GM23338 (cell line): ENCODE data around the gene KCNJ2.

ENCODE experiments used
- CREB1 ChIP-seq: fragments of 250-450 bp; sonication (Bioruptor Pico); IDR thresholded peaks from 2 replicates; pipeline ENCODE4 v1.5.0; 2020; ENCODE audit warnings: low read depth, mild to moderate bottlenecking, moderate library complexity
- ETS1 ChIP-seq: IDR thresholded peaks from 2 replicates; pipeline ENCODE4 v1.6.1; 2016; ENCODE audit warnings: antibody characterized with exemption
- EZH2 ChIP-seq: fragments of 200-600 bp; sonication (generic); IDR thresholded peaks from one replicate; pipeline ENCODE4 v1.8.0; 2017; ENCODE audit warnings: antibody characterized with exemption, mild to moderate bottlenecking, low read depth; ENCODE audit not compliant: unreplicated experiment
- EZH2phosphoT487 ChIP-seq: fragments of 200-600 bp; sonication (generic); IDR thresholded peaks from one replicate; pipeline ENCODE4 v1.8.1; 2018; ENCODE audit warnings: antibody characterized with exemption; ENCODE audit not compliant: unreplicated experiment
- POLR2AphosphoS5 ChIP-seq: IDR thresholded peaks from 2 replicates; pipeline ENCODE4 v1.6.1; 2016; ENCODE audit warnings: antibody characterized with exemption, low read depth
- REST ChIP-seq: IDR thresholded peaks from one replicate; pipeline ENCODE4 v1.6.1; 2018; ENCODE audit warnings: antibody characterized with exemption; ENCODE audit not compliant: unreplicated experiment
- ZNF114 ChIP-seq: fragments of 250-450 bp; sonication (Bioruptor Pico); IDR thresholded peaks from 2 replicates; pipeline ENCODE4 v1.5.0; 2020; ENCODE audit warnings: mild to moderate bottlenecking, moderate library complexity
- ZNF331 ChIP-seq: fragments of 250-450 bp; sonication (Bioruptor Pico); IDR thresholded peaks from 2 replicates; pipeline ENCODE4 v1.5.0; 2020; ENCODE audit warnings: low read depth, mild to moderate bottlenecking, moderate library complexity
- TF ChIP-seq, protein P1 (sequence below), 2 experiments: fragments of 200-600 bp in 1 of 2; sonication (generic) in 1 of 2; conservative IDR thresholded peaks; 2 replicates each; pipeline versions ENCODE4 v1.5.1 to v1.6.1; 2016 to 2017; ENCODE audit warnings: antibody characterized with exemption in 2 of 2, low read depth in 2 of 2, mild to moderate bottlenecking in 2 of 2, moderate library complexity in 1 of 2

- TF ChIP-seq, protein P1, sequence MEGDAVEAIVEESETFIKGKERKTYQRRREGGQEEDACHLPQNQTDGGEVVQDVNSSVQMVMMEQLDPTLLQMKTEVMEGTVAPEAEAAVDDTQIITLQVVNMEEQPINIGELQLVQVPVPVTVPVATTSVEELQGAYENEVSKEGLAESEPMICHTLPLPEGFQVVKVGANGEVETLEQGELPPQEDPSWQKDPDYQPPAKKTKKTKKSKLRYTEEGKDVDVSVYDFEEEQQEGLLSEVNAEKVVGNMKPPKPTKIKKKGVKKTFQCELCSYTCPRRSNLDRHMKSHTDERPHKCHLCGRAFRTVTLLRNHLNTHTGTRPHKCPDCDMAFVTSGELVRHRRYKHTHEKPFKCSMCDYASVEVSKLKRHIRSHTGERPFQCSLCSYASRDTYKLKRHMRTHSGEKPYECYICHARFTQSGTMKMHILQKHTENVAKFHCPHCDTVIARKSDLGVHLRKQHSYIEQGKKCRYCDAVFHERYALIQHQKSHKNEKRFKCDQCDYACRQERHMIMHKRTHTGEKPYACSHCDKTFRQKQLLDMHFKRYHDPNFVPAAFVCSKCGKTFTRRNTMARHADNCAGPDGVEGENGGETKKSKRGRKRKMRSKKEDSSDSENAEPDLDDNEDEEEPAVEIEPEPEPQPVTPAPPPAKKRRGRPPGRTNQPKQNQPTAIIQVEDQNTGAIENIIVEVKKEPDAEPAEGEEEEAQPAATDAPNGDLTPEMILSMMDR (conservative IDR thresholded peaks at IDR 0.05; ENCODE audit: low read depth in 2 of 2): no peak
- TF ChIP-seq POLR2AphosphoS5: no peak
- TF ChIP-seq EZH2: no peak
- TF ChIP-seq REST: no peak
- no peak for TF ChIP-seq ZNF114 (CRISPR knock-in tag)
- no peak for TF ChIP-seq CREB1 (CRISPR knock-in tag)
- TF ChIP-seq ETS1: no peak
- no peak for TF ChIP-seq ZNF331 (CRISPR knock-in tag)
- TF ChIP-seq EZH2phosphoT487: no peak
Measured at GRCh38 chr17:70202840-70203239, 33.5 kb downstream of the KCNJ2 start.
